ENCODE data around the gene GRAMD2A.
A peak's percentile ranks its signal among the peaks of the same experiment; 100 is the strongest.

Gene GRAMD2A

GRCh38 chr15:72168131-72168807, 29.3 kb downstream of the GRAMD2A start:
- peak; percentile 10 for DNase-seq (ENCODE audit: low spot score)

GRCh38 chr15:72167445-72167844, 30.1 kb downstream of the GRAMD2A start:
- no peak for DNase-seq (ENCODE audit: low spot score)

- no peak for DNase-seq (ENCODE audit: low spot score)
These were observed 30.7 kb downstream of the GRAMD2A start for GRCh38 chr15:72166716-72167417.

- DNase-seq (ENCODE audit: low spot score): no peak
These were observed 33.9 kb downstream of the GRAMD2A start for GRCh38 chr15:72163719-72164118.

GRCh38 chr15:72162569-72162968, 35.0 kb downstream of the GRAMD2A start:
- DNase-seq (ENCODE audit: low spot score): no peak

GRCh38 chr15:72161361-72162132, 36.0 kb downstream of the GRAMD2A start:
- no peak for DNase-seq (ENCODE audit: low spot score)

GRCh38 chr15:72160696-72161245, 36.8 kb downstream of the GRAMD2A start:
- no peak for DNase-seq (ENCODE audit: low spot score)

GRCh38 chr15:72156928-72157327, 40.7 kb downstream of the GRAMD2A start:
- DNase-seq (ENCODE audit: low spot score): no peak

- DNase-seq (ENCODE audit: low spot score): peak; percentile 82
These were observed 41.7 kb downstream of the GRAMD2A start for GRCh38 chr15:72155635-72156616.

GRCh38 chr15:72155003-72155621, 42.5 kb downstream of the GRAMD2A start:
- DNase-seq (ENCODE audit: low spot score): no peak

GRCh38 chr15:72154316-72154715, 43.3 kb downstream of the GRAMD2A start:
- DNase-seq (ENCODE audit: low spot score): no peak

GRCh38 chr15:72153269-72154000, 44.2 kb downstream of the GRAMD2A start:
- no peak for DNase-seq (ENCODE audit: low spot score)

GRCh38 chr15:72147418-72147817, 50.2 kb downstream of the GRAMD2A start:
- no peak for DNase-seq (ENCODE audit: low spot score)

- no peak for DNase-seq (ENCODE audit: low spot score)
These were observed 50.7 kb downstream of the GRAMD2A start for GRCh38 chr15:72146934-72147333.

- DNase-seq (ENCODE audit: low spot score): no peak
These were observed 51.4 kb downstream of the GRAMD2A start for GRCh38 chr15:72146221-72146620.

- no peak for DNase-seq (ENCODE audit: low spot score)
These were observed 56.2 kb downstream of the GRAMD2A start for GRCh38 chr15:72141171-72142084.

GRCh38 chr15:72140088-72140487, 57.5 kb downstream of the GRAMD2A start:
- DNase-seq (ENCODE audit: low spot score): no peak

- DNase-seq (ENCODE audit: low spot score): no peak
These were observed 57.9 kb downstream of the GRAMD2A start for GRCh38 chr15:72139667-72140066.
